Loucy (cell line): ENCODE data around the gene SEC14L2.

ENCODE experiments used
- EZH2phosphoT487 ChIP-seq: fragments of 200-600 bp; IDR thresholded peaks from 2 replicates; pipeline ENCODE4 v1.6.1; 2018; ENCODE audit warnings: antibody characterized with exemption, mild to moderate bottlenecking, moderate library complexity, borderline replicate concordance
- TF ChIP-seq, protein P1 (sequence below): fragments of 200-600 bp; sonication (generic); conservative IDR thresholded peaks from 2 replicates; pipeline ENCODE4 v1.5.1; 2014; ENCODE audit warnings: mild to moderate bottlenecking, antibody characterized with exemption, low read length

DNA sequence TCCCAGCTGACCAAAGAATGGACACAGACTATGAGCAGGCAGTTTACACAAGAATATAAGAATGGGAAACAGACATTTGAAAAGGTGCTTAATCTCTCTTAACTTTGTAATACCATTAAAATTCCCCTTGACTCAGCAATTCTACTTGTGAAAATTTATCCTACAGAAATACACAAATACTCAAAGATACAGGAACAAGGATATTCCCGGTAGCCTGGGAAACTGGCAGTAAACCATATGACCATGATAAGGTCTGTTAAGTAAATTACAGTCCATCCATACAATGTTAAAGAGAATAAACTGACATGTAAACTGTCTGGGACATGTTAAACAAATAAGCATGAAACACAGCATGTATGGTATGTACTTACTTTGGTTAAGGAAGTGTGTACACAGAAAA is 20.0 kb downstream of the SEC14L2 start:
- TF ChIP-seq, protein P1, sequence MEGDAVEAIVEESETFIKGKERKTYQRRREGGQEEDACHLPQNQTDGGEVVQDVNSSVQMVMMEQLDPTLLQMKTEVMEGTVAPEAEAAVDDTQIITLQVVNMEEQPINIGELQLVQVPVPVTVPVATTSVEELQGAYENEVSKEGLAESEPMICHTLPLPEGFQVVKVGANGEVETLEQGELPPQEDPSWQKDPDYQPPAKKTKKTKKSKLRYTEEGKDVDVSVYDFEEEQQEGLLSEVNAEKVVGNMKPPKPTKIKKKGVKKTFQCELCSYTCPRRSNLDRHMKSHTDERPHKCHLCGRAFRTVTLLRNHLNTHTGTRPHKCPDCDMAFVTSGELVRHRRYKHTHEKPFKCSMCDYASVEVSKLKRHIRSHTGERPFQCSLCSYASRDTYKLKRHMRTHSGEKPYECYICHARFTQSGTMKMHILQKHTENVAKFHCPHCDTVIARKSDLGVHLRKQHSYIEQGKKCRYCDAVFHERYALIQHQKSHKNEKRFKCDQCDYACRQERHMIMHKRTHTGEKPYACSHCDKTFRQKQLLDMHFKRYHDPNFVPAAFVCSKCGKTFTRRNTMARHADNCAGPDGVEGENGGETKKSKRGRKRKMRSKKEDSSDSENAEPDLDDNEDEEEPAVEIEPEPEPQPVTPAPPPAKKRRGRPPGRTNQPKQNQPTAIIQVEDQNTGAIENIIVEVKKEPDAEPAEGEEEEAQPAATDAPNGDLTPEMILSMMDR: no peak
- no peak for TF ChIP-seq EZH2phosphoT487
